Inflammatory macrophage treated with lipopolysaccharide for 1 hour (primary cell): ENCODE data around the gene SLC6A5.
"Not testable (repeated sequence)": the region's sequence is repeated elsewhere in the genome, so short reads cannot be mapped to it uniquely, and the experiment has no call there.

Source experiments
- DNase-seq, 2 donors: peaks; one replicate each; pipeline ENCODE4 v3.0.0-alpha.2; 2020 to 2022

SLC6A5 gene

DNA sequence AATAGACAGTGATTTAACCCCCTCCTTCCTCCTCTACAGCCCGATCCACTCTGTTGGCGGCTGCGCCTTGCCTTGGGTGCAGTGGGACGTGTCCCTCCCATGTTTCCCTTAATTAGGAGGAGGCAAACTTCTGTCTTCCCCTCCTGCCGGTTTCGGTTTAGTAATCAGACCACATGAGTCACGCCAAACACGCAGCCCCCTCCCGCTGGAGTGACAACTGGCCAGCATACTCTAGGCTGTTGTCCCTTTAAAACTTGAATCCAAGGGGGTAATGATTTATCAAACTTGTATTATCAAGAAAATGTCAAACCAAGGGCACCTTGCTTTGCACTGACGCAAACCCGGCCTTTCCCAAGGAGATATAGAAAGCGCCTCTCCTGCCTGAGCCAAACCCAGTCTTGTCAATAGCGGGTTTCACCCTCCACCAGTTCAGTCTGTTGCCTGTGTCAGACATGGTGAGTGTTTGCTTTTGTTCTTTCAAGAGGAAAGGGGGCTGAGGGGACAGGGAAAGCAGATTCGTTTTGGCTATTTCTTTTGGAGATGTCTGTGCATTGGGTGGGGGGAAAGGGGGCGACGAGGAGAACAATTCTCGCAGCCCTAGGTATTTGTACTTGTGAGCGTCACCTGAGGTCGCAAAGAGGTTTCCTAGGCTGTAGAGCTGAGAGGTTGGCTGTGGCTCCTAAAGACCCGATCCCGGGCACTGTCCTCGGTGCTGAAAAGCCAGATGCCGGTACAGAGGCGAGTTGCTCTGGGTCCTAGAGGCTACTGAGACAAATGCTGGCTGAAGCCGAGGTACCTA is at the start of gene SLC6A5:
TSS of gene SLC6A5 (plus strand) at position 388 of the 799 bp plus-strand sequence. CDS start at position 453, 65 bp downstream.
- peak; percentile 9 to 11 for DNase-seq

DNA sequence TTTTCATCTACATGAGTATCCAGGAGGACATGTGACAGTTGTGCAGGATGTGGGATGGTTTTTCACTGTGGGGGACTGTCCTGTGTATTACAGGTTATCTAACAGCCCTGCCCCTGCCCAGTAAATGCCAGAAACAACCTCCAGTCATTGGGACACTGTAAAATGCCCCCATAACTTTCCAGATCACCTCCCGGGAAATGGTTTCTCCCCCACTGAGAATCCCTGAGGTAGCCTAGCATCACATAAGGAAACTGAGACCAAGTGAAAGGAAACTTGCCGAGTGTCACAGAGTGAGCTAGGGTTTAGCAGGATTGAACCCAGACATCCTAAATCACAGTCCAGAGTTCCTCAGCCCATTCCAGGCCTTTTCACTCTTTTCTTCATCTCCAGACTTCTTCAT is 48.3 kb upstream of the SLC6A5 start:
- DNase-seq: no peak

DNA sequence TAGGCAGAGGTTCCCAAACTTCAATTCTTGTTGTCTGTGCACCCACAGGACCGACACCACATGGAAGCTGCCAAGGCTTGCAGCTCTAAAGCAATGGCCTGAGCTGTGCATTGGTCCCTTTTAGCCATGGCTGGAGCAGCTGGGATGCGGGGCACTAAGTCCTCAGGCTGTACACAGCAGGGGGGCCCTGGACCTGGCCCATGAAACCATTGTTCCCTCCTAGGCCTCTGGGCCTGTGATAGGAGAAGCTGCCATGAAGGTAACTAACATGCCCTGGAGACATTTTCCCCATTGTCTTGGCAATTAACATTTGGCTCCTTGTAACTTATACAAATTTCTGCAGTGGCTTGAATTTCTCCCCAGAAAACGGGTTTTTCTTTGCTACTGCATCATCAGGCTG is 43.6 kb upstream of the SLC6A5 start:
- no peak for DNase-seq

DNA sequence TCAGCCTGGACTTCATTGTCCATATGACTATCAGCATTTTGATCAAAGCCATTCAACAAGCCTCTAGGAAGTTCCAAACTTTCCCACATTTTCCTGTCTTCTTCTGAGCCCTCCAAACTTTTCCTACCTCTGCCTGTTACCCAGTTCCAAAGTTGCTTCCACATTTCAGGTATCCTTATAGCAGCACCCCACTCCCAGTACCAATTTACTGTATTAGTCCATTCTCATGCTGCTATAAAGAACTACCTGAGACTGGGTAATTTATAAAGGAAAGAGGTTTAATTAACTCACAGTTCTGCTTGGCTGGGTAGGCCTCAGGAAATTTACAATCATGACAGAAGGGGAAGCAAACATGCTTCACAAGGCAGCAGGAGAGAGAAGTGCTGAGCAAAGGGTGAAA is 43.0 kb upstream of the SLC6A5 start:
- not testable (repeated sequence) for DNase-seq

DNA sequence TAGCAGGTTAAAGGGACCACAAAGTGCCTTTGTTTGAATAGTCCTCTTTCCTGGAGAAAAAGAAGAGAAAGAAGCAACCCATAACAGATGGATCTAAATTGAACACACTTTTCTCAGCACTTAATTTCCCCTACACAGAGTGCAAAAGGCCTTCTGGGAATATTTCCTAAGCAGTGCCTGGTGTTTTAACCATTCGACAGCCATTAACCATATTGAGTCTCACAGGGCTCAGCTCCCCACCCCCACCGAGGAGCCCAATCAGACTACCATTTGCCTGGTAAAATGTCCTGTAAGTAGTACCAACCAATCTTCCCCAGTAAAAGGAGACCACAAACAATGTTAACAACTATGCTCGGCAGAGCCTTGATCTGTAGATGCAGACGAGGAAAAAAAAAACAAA is 40.7 kb upstream of the SLC6A5 start:
- no peak for DNase-seq

DNA sequence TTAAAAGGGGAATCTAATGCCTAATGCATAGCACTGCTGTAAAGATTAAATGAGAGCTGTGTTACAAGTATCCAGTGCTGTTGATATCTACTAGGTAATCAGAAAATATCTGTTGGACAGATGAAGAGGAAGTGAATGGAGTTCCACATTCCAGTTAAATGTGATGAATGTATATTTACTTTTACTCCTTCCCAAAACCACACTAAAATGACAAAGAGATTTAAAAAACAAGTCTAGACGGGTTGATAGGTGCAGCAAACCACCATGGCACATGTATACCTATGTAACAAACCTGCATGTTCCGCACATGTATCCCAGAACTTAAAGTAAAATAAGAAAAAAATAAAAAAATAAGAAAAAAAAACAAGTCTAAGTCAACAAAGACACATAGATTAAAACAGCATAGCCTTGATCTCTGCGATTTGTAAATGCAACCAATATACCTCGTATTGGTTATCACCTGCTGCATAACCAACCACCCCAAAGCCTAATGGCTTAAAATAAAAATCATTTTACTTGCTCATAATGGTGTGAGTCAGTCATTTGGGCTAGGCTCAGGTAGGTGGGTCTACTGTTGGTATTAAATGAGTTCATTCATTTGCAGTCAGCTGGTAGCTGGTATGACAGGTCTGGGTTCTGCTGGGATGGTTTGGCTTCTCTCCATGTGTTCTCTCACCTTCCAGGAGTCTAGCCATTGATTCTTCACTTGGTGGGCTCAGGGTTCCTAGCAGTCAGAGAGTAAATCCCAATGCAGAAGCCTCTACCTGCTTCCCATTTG is 39.7 kb upstream of the SLC6A5 start:
- DNase-seq: no peak

DNA sequence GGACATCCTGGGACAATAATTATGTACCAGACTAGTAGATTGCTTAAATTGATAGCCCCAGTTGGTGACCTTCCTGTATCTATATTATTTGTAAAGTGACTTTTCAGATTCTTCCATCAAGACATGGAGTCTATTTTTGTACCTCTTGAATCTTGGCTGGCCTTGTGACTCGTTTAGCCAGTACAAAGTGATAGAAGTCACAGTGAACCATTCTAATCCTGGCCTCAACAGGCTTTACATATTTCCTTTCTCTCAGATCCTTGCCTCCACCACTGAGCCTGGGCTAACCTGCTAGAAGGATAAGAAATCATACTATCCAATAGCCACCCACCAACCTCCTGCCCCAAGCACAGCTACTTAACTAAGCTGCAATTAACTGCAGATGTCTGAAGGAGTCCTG is 37.5 kb upstream of the SLC6A5 start:
- no peak for DNase-seq

DNA sequence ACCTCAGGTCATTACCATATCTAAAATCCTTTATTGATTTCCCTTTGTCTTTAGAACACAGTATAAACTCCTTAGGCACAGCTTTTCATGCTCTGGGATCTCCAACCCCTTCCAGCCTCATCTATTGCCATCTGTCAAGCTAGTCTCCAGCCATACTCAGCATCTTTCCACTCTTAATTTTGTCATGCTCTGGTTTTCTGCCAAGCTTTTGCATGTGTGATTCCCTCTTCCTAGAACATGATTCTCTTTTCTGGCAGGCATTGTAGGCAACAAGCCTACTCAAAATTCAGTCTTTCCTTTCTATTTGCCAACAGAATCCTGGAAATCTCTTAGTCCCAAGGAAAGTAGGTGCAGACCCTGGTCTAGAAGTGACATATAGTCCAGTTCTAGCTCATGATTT is 35.5 kb upstream of the SLC6A5 start:
- no peak for DNase-seq

DNA sequence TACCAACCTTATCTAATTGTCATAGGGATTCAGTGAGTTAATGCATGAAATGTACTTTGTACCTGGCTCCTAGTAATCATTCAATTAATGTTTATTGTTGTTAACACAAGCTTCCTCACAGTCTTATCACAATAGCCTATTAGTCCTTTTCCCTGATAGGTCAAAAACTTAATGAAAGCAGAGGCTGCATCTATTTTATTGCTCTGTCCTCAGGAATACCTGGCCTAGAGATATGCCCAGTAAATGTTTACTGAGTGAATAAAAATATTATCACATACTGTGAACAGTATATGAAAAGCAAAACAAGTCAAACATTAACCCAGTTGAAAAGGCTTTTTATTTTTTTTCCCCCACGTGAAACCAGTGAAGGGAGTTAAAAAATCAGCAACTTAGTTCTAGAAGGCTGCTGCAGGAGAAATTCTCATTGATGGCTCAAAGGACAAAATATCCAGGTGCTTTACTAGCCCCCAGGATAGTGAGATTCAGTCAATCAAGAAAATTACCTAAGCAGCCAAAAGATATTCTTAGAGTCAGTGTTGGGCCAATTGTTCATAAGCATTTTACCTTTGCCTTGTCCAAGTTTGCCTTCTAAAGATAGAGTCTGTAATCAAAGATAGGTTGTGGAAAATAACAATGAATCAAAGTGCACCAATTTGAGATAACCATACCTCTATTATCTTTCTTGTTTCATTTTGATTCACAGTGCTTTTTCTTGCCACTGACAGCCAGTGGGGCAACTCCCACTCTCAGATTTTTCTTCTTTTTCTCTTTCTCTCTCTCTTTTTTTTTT is 34.4 kb upstream of the SLC6A5 start:
- no peak for DNase-seq

DNA sequence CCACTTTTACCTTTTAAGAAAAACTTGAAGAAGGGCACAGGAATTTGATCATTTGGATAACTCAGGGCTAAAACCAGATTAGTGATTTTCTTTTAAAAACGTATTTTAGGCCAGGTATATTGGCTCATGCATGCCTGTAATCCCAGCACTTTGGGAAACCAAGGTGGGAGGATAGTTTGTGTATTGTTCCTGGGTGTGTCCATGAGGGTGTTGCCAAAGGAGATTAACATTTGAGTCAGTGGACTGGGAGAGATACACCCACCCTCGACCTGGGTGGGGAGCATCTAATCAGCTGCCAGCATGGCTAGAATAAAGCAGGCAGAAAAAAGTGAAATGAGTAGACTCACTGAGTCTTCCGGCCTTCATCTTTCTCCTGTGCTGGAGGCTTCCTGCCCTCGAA is 33.3 kb upstream of the SLC6A5 start:
- DNase-seq: not testable (repeated sequence)

DNA sequence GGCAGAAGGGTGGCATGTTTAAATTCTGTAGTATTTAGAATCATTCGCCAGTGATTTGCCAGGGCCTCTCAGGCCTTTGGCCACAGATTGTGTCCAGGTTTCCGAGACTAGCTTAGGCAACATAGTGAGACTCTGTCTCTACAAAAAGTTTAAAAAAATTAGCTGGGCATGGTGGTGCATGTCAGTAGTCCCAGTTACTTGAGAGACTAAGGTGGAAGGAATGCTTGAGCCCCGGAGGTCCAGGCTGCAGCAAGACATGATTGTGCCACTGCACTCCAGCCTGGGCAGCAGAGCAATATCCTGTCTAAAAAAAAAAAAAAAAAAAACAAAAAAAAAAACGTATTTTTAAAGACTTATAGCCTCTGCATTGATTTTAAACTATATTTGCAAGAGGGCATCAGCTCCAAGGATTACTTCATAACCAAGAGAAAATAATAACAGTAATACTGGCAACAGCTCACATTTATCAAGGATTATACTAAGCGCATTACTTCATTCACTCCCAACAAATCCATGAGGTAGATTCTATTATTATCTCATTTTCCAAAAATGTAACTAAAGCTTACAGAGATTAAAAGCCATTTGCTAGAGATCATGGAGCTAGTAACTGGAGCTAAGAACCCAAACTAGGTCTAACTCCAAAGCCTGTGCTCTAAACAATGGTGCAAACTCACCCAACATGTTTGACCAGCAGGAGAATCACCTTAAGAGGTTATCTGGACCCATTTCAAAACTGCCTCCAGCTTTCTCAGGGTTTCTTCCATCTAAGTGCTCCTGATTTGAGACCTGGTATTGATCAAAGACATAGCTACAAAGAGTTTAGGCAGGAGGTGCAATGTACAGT is 32.6 kb upstream of the SLC6A5 start:
- no peak for DNase-seq

DNA sequence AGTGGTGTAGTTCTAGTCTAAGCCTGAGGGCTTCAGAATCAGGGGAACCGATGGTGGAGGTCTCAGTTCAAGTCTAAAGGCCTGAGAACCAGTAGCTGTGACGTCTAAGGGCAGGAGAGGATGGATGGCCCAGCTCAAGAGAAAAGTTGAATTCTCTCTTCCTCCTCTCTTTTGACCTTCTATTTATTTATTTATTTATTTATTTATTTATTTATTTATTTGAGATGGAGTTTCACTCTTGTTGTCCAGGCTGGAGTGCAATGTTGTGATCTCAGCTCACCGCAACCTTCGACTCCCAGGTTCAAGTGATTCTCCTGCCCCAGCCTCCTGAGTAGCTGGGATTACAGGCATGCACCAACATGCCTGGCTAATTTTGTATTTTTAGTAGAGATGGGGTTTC is 19.7 kb upstream of the SLC6A5 start:
- DNase-seq: not testable (repeated sequence)

DNA sequence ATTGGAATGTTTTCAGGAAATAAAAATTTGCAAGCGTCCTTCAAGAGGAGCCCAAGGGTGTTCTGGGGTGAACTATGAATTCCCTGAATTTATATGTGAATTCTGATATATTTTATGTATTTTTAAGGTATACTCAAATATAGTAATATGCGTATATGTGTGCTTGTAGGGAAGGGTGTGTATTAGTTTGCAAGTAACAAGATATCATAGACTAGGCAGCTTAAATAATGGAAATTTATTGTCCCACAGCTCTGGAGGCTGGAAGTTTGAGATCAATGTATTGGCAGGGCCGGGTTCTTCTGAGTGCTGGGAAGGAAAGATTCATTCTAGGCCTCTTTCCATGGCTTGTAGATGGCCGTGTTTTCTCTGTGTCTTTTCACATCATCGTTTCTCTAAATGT is 16.2 kb upstream of the SLC6A5 start:
- no peak for DNase-seq

DNA sequence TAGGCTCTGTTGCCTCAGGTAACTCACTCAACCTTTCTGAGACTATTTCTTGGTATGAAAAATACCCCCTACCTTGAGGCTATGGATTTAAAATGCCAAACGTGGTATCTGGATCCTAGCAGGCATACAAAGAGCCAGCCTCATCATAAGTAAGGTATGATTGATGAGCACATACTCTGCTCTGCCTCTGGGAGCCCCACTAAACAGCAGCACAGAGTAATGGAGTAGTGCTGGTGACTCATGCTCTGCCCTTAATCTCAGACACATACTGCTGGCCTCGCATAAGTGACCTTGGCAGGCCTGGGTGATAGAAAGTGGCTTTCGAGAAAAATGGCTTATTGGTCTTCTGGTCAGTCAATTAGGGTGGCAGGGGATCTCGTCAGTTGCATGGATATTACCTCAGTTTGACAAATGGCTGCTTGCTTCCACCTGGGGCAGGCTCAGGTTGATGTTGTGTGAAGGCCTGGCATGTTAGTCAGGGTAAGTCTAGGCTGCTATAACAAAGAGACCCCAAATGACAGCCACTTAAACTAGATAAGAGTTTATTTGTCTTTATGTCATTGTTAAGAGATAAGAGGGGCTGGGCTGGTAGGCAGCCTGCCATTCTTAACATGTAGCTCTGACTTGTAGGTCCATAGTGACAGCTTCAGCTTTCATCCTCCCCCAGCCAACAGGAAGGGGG is 15.2 kb upstream of the SLC6A5 start:
- no peak for DNase-seq

DNA sequence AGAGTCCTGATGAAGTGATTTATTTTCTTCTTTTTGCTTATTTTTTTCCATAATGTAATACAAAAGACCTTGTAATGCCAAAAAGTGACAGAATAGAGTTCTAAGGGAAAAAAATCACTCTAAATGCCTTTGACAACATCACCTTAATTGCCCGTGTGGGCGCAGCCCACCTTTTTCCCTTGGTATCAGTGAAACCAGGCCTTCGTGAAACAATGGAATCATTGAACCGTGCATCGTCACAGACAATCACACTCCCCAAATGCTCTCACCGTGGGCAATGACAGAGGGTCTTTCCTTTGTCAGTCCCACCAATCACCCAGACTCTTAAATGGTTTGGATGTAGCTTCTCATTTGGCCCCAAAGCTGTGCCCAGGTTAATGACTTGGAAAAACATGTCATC is 9.6 kb upstream of the SLC6A5 start:
- no peak for DNase-seq

DNA sequence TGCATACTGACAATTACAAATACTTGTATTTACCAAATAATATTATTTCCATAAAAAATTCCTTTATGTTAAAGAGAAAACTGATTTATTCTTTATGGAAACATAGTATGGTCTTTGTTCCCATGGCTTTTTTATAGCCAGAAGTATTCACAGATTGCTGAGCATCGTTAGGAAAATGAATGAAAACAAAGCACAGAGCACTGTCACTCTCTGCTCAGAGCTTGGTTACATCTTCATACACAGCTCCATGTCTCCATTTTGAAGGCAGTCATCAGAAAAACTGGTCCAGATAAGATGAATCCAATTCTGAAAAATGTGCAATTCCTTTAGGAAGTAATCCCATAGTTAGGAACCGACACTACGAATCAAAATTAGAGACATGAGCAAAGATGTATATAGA is 9.0 kb upstream of the SLC6A5 start:
- DNase-seq: no peak

DNA sequence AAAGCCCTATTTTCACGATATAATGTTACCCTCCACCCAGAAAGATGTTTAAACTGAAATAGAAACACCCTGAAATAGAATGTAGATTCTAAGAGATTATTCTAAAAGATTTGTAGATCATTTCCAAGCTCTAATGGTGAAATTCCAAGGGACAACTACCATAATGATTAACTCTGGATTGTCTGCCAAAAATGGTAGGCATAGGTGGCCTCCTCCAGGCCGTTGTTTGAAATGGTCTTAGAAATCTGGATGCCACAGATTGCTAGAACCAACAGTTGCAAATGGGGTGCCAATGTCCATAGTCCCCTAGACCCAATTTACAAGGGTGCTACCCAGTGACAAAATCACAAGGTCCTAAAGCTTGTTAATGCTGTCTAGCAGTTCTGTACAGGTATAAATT is 6.7 kb upstream of the SLC6A5 start:
- DNase-seq: no peak

DNA sequence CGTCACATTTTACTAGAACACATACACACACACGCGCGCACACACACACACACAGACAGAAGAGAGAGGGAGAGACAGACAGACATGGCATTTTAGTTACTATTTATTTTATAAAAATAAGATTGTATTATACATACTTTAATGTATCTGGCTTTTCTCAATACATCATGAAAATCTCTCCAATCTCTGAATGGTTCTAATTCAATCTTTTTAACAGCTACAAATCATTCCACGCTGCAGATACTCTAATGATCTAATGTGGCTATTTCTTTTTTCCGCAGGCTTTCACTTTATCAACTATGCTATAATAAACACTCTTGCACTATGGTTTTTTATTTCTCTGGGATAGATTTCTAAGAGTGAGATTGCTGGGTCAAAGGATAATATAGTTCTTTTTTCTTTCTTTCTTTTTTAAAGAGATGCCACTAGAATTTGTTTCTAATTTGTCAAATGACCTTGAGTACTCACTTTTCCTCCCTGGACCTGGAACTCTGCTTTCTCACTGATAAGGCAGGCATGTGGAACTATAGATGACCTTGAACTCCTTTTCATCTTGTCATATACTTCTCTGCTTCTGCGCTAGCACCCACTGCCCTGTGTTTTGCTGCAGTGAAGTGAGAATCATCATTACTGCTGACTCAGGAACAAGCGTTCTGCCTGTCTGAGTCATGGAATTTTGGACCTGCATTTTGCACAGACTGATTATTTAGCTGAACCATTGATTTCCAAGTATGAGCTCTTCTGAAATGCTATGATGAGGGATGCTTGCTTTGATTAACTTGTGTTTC is 4.9 kb upstream of the SLC6A5 start:
- no peak for DNase-seq

DNA sequence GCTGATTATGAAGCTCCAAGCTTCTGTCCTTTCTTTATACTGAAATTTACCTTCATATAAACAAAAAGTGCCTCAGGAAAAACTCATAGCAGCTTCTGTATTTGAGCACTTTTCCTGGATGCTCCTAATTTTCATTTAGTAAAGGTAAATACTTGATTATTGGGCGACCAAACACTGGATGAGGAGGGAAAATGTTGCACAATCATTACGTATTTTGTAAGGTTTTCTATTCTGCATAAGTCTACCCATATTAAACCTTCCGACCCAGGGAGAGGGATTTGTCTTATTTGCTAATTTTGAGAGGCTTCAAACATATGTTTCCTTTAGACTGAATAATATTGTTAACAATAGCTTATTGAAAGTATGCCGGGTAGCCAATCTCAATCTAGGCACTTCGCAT is 4.3 kb upstream of the SLC6A5 start:
- no peak for DNase-seq

DNA sequence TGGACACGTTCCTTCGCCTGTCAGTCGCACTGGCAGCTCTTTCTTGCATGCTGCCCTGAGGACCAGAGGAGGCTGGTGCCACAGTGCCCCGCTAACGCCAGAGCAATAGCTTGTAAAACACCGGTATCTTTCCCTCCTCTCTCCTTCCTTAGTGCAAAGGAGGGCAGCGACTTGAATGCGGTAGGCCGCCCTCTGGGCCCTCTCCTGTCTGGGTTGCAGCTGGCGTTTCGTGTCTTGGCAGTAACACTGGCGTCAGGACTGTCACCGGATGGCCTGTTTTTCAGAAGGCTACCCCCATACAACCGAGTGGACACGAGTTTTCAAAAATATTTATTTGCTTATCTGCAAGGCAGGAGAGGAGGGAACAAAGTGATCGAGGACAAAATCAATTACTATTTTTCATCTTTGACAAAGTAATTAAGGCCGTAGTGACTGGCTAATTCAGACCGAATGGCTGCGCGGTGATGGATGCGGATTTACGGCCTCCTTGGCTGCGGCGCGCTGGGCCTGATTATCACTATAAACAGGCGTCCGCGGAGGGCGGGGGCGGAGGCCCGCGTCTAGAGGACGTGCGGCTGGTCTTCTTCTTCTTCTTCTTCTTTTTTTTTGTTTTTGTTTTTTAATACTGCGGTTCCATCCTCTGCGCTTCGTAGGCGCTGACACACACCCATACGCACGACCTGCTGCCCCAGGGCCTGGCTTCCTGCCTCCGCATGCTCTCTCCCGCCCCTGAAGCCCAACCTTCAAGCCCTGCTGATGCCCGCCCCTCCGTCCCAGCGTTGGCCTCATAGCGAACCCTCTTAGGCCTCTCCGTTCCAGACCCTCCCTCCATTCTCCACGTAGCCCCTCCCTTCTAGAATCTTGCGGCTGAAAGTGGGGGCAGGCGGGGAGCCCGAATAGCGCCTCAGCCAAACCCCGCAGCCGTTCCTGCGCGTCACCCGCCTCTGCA is 2.9 kb upstream of the SLC6A5 start:
- no peak for DNase-seq
